H1 (cell line): ENCODE measurements around the gene PTCH1. TPM values are rescaled to one million over a fixed set of nuclear protein-coding genes. Genes with fewer than 3 reads are reported as not detected.

Experiments
- CTCF ChIA-PET: fragments of 300-600 bp; sonication (Branson Sonifier 250); formaldehyde crosslinking; loops from one replicate; lab custom pipeline; 2021; ENCODE audit not compliant: partially characterized antibody; lab: Charles Lee
- POLR2A ChIA-PET: fragments of 300-600 bp; sonication (Branson Sonifier 250); formaldehyde crosslinking; loops from one replicate; lab custom pipeline; 2021; ENCODE audit warnings: inconsistent platforms; ENCODE audit not compliant: partially characterized antibody; lab: Charles Lee
- DNase-seq, 2 experiments: peaks; one replicate each; pipeline versions ENCODE4 v3.0.0 to v3.0.0-alpha.2; 2010 to 2022; ENCODE audit warnings: low spot score in 2 of 2, low read depth in 1 of 2, mixed read lengths in 1 of 2
- FAIRE-seq: peaks from 2 replicates; lab custom pipeline; 2011; peaks lifted over from hg19 to GRCh38; lab: Jason Lieb, UNC
- H2AFZ ChIP-seq: 2 replicates; pipeline ENCODE4 v1.8.1; 2012; ENCODE audit warnings: low read length, inconsistent platforms
- H2AK5ac ChIP-seq: 2 replicates; pipeline ENCODE4 v1.6.1; 2013; ENCODE audit warnings: low read depth, low read length
- H2BK120ac ChIP-seq: replicated peaks from 2 replicates; pipeline ENCODE3; 2013; ENCODE audit warnings: low read depth, low read length, inconsistent platforms
- H2BK12ac ChIP-seq: 2 replicates; pipeline ENCODE4 v1.6.1; 2013; ENCODE audit warnings: low read depth, low read length
- H2BK15ac ChIP-seq: 2 replicates; pipeline ENCODE4 v1.6.1; 2013; ENCODE audit warnings: low read length
- H2BK20ac ChIP-seq: 2 replicates; pipeline ENCODE4 v1.6.1; 2013; ENCODE audit warnings: low read length
- H2BK5ac ChIP-seq: 2 replicates; pipeline ENCODE4 v1.6.1; 2013; ENCODE audit warnings: low read depth, low read length
- H3K14ac ChIP-seq: 2 replicates; pipeline ENCODE4 v1.6.1; 2013; ENCODE audit warnings: inconsistent platforms; ENCODE audit not compliant: insufficient read length
- H3K18ac ChIP-seq: 2 replicates; pipeline ENCODE4 v1.6.1; 2013; ENCODE audit warnings: low read length; ENCODE audit errors: extremely low read depth
- H3K23ac ChIP-seq: 2 replicates; pipeline ENCODE4 v1.6.1; 2013; ENCODE audit warnings: inconsistent platforms; ENCODE audit not compliant: insufficient read length
- H3K23me2 ChIP-seq: 2 replicates; pipeline ENCODE4 v1.6.1; 2013; ENCODE audit warnings: low read depth, low read length
- H3K27ac ChIP-seq: 2 replicates; pipeline ENCODE4 v1.6.1; 2011; ENCODE audit warnings: low read depth, low read length, inconsistent platforms
- H3K27me3 ChIP-seq, 4 experiments: replicated peaks in 1 of 4; 1 replicate in 1 of 4; 2 replicates in 3 of 4; pipeline versions ENCODE4 v1.6.1 to v1.8.1; 2011 to 2013; ENCODE audit warnings: low read length in 3 of 4, mild to moderate bottlenecking in 3 of 4, inconsistent platforms in 2 of 4, mixed read lengths in 2 of 4, moderate library complexity in 1 of 4; ENCODE audit not compliant: control insufficient read depth in 3 of 4, insufficient read depth in 3 of 4; ENCODE audit errors: extremely low read depth in 1 of 4
- H3K36me3 ChIP-seq, 4 experiments: 2 replicates each; pipeline versions ENCODE4 v1.6.1 to v1.8.1; 2011 to 2013; ENCODE audit warnings: mild to moderate bottlenecking in 4 of 4, low read length in 3 of 4, moderate library complexity in 2 of 4, control low read depth in 1 of 4, inconsistent platforms in 1 of 4; ENCODE audit not compliant: insufficient read depth in 4 of 4, control insufficient read depth in 2 of 4
- H3K4ac ChIP-seq: replicated peaks from 2 replicates; pipeline ENCODE3; 2013; ENCODE audit warnings: low read length, low read depth, mixed read lengths, inconsistent platforms; ENCODE audit not compliant: insufficient read length
- H3K4me1 ChIP-seq, 4 experiments: replicated peaks in 1 of 4; 1 replicate in 1 of 4; 2 replicates in 3 of 4; pipeline versions ENCODE4 v1.6.1 to v1.8.1; 2011 to 2013; ENCODE audit warnings: low read length in 3 of 4, inconsistent platforms in 2 of 4, mixed read lengths in 1 of 4; ENCODE audit not compliant: insufficient read depth in 4 of 4, control insufficient read depth in 3 of 4
- H3K4me2 ChIP-seq, 2 experiments: 2 replicates each; pipeline versions ENCODE4 v1.6.1 to v1.8.1; 2011 to 2013; ENCODE audit warnings: low read depth in 2 of 2, low read length in 2 of 2, control low read depth in 1 of 2, inconsistent platforms in 1 of 2, mild to moderate bottlenecking in 1 of 2; ENCODE audit not compliant: insufficient read depth in 1 of 2
- H3K4me3 ChIP-seq, 4 experiments: fragments of 200-600, 300-600 bp in 1 of 4; sonication (generic), shearing (Covaris generic), sonication (Bioruptor Twin) in 1 of 4; 2 replicates each; pipeline versions ENCODE4 v1.5.1 to v1.8.1; 2011 to 2016; ENCODE audit warnings: low read length in 4 of 4, low read depth in 3 of 4, control low read depth in 2 of 4, inconsistent platforms in 2 of 4, mild to moderate bottlenecking in 2 of 4, mixed read lengths in 1 of 4, moderate library complexity in 1 of 4; ENCODE audit not compliant: insufficient read depth in 2 of 4; ENCODE audit errors: extremely low read depth in 1 of 4
- H3K56ac ChIP-seq: replicated peaks from 2 replicates; pipeline ENCODE3; 2013; ENCODE audit warnings: low read depth, mild to moderate bottlenecking, mixed read lengths, low read length, inconsistent platforms; ENCODE audit not compliant: insufficient read length
- H3K79me1 ChIP-seq: 2 replicates; pipeline ENCODE4 v1.6.1; 2013; ENCODE audit warnings: low read depth, low read length, control low read depth
- H3K79me2 ChIP-seq, 2 experiments: 2 replicates each; pipeline versions ENCODE4 v1.6.1 to v1.8.1; 2012 to 2013; ENCODE audit warnings: low read length in 2 of 2, mild to moderate bottlenecking in 2 of 2, inconsistent platforms in 1 of 2; ENCODE audit not compliant: insufficient read depth in 2 of 2, control insufficient read depth in 1 of 2
- H3K9ac ChIP-seq, 4 experiments: replicated peaks in 1 of 4; 1 replicate in 1 of 4; 2 replicates in 3 of 4; pipeline versions ENCODE4 v1.6.1 to v1.8.1; 2011 to 2013; ENCODE audit warnings: low read depth in 3 of 4, low read length in 3 of 4, control low read depth in 2 of 4, mild to moderate bottlenecking in 2 of 4, moderate library complexity in 2 of 4, inconsistent platforms in 1 of 4; ENCODE audit errors: extremely low read depth in 1 of 4
- H3K9me3 ChIP-seq, 2 experiments: 2 replicates each; pipeline versions ENCODE4 v1.6.1 to v1.8.1; 2012 to 2013; ENCODE audit warnings: mild to moderate bottlenecking in 2 of 2, moderate library complexity in 2 of 2, control low read depth in 1 of 2, inconsistent platforms in 1 of 2, low read depth in 1 of 2, low read length in 1 of 2, mixed read lengths in 1 of 2; ENCODE audit not compliant: insufficient read depth in 2 of 2
- H4K20me1 ChIP-seq, 2 experiments: replicated peaks in 1 of 2; 2 replicates each; pipeline versions ENCODE3 to v1.8.1; 2011 to 2013; ENCODE audit warnings: inconsistent platforms in 2 of 2, low read length in 2 of 2, mild to moderate bottlenecking in 1 of 2; ENCODE audit not compliant: insufficient read depth in 2 of 2, control insufficient read depth in 1 of 2
- H4K5ac ChIP-seq: 2 replicates; pipeline ENCODE4 v1.6.1; 2013; ENCODE audit warnings: low read length, low read depth, mixed read lengths, inconsistent platforms; ENCODE audit not compliant: insufficient read length
- H4K8ac ChIP-seq: 2 replicates; pipeline ENCODE4 v1.8.0; 2013; ENCODE audit warnings: mild to moderate bottlenecking, moderate library complexity, low read length, inconsistent platforms; ENCODE audit not compliant: insufficient read depth; ENCODE audit errors: extremely low read depth
- H4K91ac ChIP-seq: replicated peaks from 2 replicates; pipeline ENCODE3; 2013; ENCODE audit warnings: low read length, mixed read lengths, inconsistent platforms; ENCODE audit not compliant: insufficient read length
- ASH2L ChIP-seq: fragments of 200-600, 300-600 bp; sonication (generic); IDR thresholded peaks from one replicate; pipeline ENCODE4 v1.7.1; 2017; ENCODE audit warnings: low read length
- BACH1 ChIP-seq: IDR thresholded peaks from 2 replicates; pipeline ENCODE4 v1.6.1; 2012; ENCODE audit warnings: low read length, improper control_type of control experiment
- BCL11A ChIP-seq, 2 experiments: IDR thresholded peaks; one replicate each; pipeline ENCODE4 v1.6.1; 2011; ENCODE audit warnings: low read depth in 2 of 2, low read length in 2 of 2, mild to moderate bottlenecking in 2 of 2
- CEBPB ChIP-seq: IDR thresholded peaks from 2 replicates; pipeline ENCODE4 v1.6.1; 2012; ENCODE audit warnings: low read depth, low read length
- CHD2 ChIP-seq: IDR thresholded peaks from 2 replicates; pipeline ENCODE4 v1.6.1; 2012; ENCODE audit warnings: low read length, improper control_type of control experiment
- EZH2 ChIP-seq: fragments of 200-600 bp; sonication (generic); IDR thresholded peaks from 2 replicates; pipeline ENCODE4 v1.7.1; 2012; ENCODE audit warnings: low read depth, mild to moderate bottlenecking, moderate library complexity, low read length, inconsistent platforms; ENCODE audit not compliant: severe bottlenecking
- GABPA ChIP-seq: IDR thresholded peaks from 2 replicates; pipeline ENCODE4 v1.6.1; 2011; ENCODE audit warnings: mild to moderate bottlenecking, low read length, moderate library complexity, borderline replicate concordance; ENCODE audit not compliant: insufficient read depth
- RNF2 ChIP-seq: fragments of 200-900, 300-1000 bp; sonication (generic); IDR thresholded peaks from 2 replicates; pipeline ENCODE4 v1.7.1; 2016; ENCODE audit warnings: borderline replicate concordance, low read depth, mild to moderate bottlenecking, antibody characterized with exemption, low read length; ENCODE audit not compliant: poor library complexity, severe bottlenecking; ENCODE audit errors: missing control alignments
- YY1 ChIP-seq: IDR thresholded peaks from 2 replicates; pipeline ENCODE4 v1.6.1; 2011; ENCODE audit warnings: low read depth, mild to moderate bottlenecking, low read length
- WGBS, 2 experiments: shearing (Covaris generic) in 1 of 2; methylation state at CpG; one replicate each; pipeline versions ENCODE4 v1.1.6 to v1.1.7; 2013 to 2015; ENCODE audit warnings: low lambda C conversion rate in 2 of 2, mixed read lengths in 2 of 2, inconsistent platforms in 1 of 2, low coverage in 1 of 2, missing lambda C conversion rate in 1 of 2; ENCODE audit not compliant: insufficient replicate concordance in 2 of 2, insufficient coverage in 1 of 2, insufficient read length in 1 of 2; ENCODE audit errors: extremely low coverage in 1 of 2, missing lambda C conversion rate in 1 of 2; 5-methylcytosine and 5-hydroxymethylcytosine counted together
- polyA plus RNA-seq, 7 experiments: library from polyadenylated mRNA; depleted of rRNA in 3 of 7; stranded (reverse) in 5 of 7; unstranded in 2 of 7; fragments of >200 nt in 5 of 7; fragments of 200-250 nt in 2 of 7; gene quantifications; 1 replicate in 5 of 7; 2 replicates in 1 of 7; 4 replicates in 1 of 7; pipeline versions ENCODE4 v1.2.1 to v1.2.3, GENCODE V29; 2011 to 2013; ENCODE audit warnings: missing spikeins in 2 of 7, mixed read lengths in 2 of 7
- total RNA-seq: library from RNA; stranded (reverse); fragmentation: NEBNext Ultra II Directional; extraction: Animal tissue kit (Norgen Biotek cat#: 25700); gene quantifications from 2 replicates; pipeline ENCODE4 v1.2.1, GENCODE V29; 2021
- TF ChIP-seq, protein P1 (sequence below): IDR thresholded peaks from 2 replicates; pipeline ENCODE4 v1.6.1; 2011; ENCODE audit warnings: low read depth, mild to moderate bottlenecking, low read length; ENCODE audit not compliant: insufficient read depth
- TF ChIP-seq, protein P2 (sequence below), 3 experiments: IDR thresholded peaks; 1 replicate in 2 of 3; 2 replicates in 1 of 3; pipeline versions ENCODE4 v1.5.1 to v1.6.1; 2011; ENCODE audit warnings: low read length in 3 of 3, mild to moderate bottlenecking in 3 of 3, inconsistent platforms in 2 of 3, low read depth in 1 of 3, moderate library complexity in 1 of 3; ENCODE audit not compliant: insufficient read depth in 1 of 3; ENCODE audit errors: control extremely low read depth in 1 of 3

The PTCH1 gene
- total and polyA plus RNA-seq, 2 of the 8 experiments (the other 6 are each of a cell fraction or from before 2014, with no cell fraction given) = 6.4 to 34.1 TPM

DNA sequence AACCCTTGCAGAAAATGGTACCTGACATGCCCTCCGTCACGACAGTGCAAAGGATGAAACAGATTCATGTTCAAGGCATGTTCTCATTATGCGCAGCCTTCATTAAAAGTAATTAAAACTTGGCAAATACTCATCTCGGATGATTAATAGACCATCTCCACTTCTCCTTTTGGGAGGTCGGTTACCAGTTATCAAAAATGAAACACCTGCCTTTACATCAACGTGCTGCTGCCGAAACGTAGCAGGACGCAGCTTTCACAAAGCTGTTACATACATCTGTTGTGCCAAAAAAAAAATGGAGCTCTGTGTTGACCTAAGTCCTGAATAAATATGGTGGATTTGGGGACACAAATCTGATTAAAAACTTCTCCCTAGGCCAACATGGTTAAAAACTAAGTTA is 75.7 kb downstream of the PTCH1 start:
- no peak overlapping the region for H4K91ac ChIP-seq
- H3K4me2 ChIP-seq = no peak overlapping the region
- H3K14ac ChIP-seq = no peak overlapping the region
- no peak overlapping the region for H3K18ac ChIP-seq
- H2AK5ac ChIP-seq = no peak overlapping the region
- no peaks in the 10 kb centered on the region for H3K27me3 ChIP-seq
- H3K9me3 ChIP-seq = no peaks in the 10 kb centered on the region
- 94% methylated on average over 9 of the region's 9 CpGs; no CpG with 5 or more reads in 1 of the 2 experiments for WGBS, 2 experiments
- no peak overlapping the region for H4K8ac ChIP-seq
- no peaks in the 10 kb centered on the region for H3K79me2 ChIP-seq
- H3K4me3 ChIP-seq = no peak overlapping the region
- peaks cover 0 to 3% (median under 1%) of the 10 kb centered on the region in 4 experiments; a peak in 2 of 7 replicates for H3K4me1 ChIP-seq
- H3K23me2 ChIP-seq = no peaks in the 10 kb centered on the region; the same call in 1 of the 2 replicates
- no peak overlapping the region for H2BK15ac ChIP-seq
- ChIA-PET CTCF (no interaction called here), POLR2A (no interaction called here)
- FAIRE-seq (no peak), DNase-seq (peak in 1 of 2 experiments; percentile 10)
- no peak overlapping the region for H3K4ac ChIP-seq
- no peaks in the 10 kb centered on the region for H3K79me1 ChIP-seq
- no peak overlapping the region for H2BK120ac ChIP-seq
- peaks cover 0 to 20% (median 8%) of the 10 kb centered on the region in 4 experiments; a peak in 5 of 8 replicates for H3K36me3 ChIP-seq
- H3K9ac ChIP-seq = no peak overlapping the region
- no peak overlapping the region for H2AFZ ChIP-seq
- H3K23ac ChIP-seq = no peak overlapping the region
- no peak overlapping the region for H2BK12ac ChIP-seq
- H4K5ac ChIP-seq = no peak overlapping the region
- no peak overlapping the region for H2BK5ac ChIP-seq
- no peaks in the 10 kb centered on the region for H4K20me1 ChIP-seq
- H3K27ac ChIP-seq = no peak overlapping the region
- H2BK20ac ChIP-seq = no peak overlapping the region
- H3K56ac ChIP-seq = no peak overlapping the region
- no peak for TF ChIP-seq BCL11A (IDR thresholded peaks at IDR 0.05; ENCODE audit: low read depth in 2 of 2, low read length in 2 of 2)
- no peak for TF ChIP-seq CEBPB
- TF ChIP-seq YY1 = no peak
- TF ChIP-seq EZH2 = no peak
- no peak for TF ChIP-seq CHD2
- TF ChIP-seq RNF2 = no peak
- TF ChIP-seq, protein P1, sequence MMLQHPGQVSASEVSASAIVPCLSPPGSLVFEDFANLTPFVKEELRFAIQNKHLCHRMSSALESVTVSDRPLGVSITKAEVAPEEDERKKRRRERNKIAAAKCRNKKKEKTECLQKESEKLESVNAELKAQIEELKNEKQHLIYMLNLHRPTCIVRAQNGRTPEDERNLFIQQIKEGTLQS = no peak
- TF ChIP-seq BACH1 = no peak
- no peak for TF ChIP-seq GABPA
- no peak for TF ChIP-seq ASH2L
- TF ChIP-seq, protein P2, sequence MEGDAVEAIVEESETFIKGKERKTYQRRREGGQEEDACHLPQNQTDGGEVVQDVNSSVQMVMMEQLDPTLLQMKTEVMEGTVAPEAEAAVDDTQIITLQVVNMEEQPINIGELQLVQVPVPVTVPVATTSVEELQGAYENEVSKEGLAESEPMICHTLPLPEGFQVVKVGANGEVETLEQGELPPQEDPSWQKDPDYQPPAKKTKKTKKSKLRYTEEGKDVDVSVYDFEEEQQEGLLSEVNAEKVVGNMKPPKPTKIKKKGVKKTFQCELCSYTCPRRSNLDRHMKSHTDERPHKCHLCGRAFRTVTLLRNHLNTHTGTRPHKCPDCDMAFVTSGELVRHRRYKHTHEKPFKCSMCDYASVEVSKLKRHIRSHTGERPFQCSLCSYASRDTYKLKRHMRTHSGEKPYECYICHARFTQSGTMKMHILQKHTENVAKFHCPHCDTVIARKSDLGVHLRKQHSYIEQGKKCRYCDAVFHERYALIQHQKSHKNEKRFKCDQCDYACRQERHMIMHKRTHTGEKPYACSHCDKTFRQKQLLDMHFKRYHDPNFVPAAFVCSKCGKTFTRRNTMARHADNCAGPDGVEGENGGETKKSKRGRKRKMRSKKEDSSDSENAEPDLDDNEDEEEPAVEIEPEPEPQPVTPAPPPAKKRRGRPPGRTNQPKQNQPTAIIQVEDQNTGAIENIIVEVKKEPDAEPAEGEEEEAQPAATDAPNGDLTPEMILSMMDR (IDR thresholded peaks at IDR 0.05; ENCODE audit: control extremely low read depth in 1 of 3, insufficient read depth in 1 of 3, low read depth in 1 of 3, low read length in 3 of 3) = no peak
